ENCODE data around the gene STRN. TPM values are rescaled to one million over a fixed set of nuclear protein-coding genes. Genes with fewer than 3 reads are reported as not detected.
A peak's percentile ranks its signal among the peaks of the same experiment; 100 is the strongest.

STRN gene
- total and polyA plus RNA-seq, 2 of the 13 experiments (the other 11 are each of a cell fraction or from before 2014, with no cell fraction given) = 10.4 to 19.3 TPM

- TF ChIP-seq ZBTB46 (CRISPR knock-in tag; IDR thresholded peaks at IDR 0.05; ENCODE audit: borderline replicate concordance) (no peak), FOSL2 (CRISPR knock-in tag; IDR thresholded peaks at IDR 0.05) (peak; percentile 28; the same call in 1 of the 2 replicates), ZNF773 (CRISPR knock-in tag; IDR thresholded peaks at IDR 0.05; ENCODE audit: borderline replicate concordance) (peak; percentile 60; the same call in 1 of the 2 replicates), NFKBIZ (CRISPR knock-in tag; IDR thresholded peaks at IDR 0.05) (no peak), ZSCAN12 (CRISPR knock-in tag; IDR thresholded peaks at IDR 0.05) (peak; percentile 46; the same call in 1 of the 2 replicates), ZNF431 (CRISPR knock-in tag; IDR thresholded peaks at IDR 0.05; ENCODE audit: borderline replicate concordance, low read depth) (0 out of 2 replicates have a peak, but pooled peaks have one; percentile 89), BRCA1 (CRISPR knock-in tag; IDR thresholded peaks at IDR 0.05) (no peak), MLLT10 (CRISPR knock-in tag; IDR thresholded peaks at IDR 0.05) (no peak), ZXDC (CRISPR knock-in tag; IDR thresholded peaks at IDR 0.05) (no peak; the same call in 1 of the 2 replicates), ZNF253 (CRISPR knock-in tag; IDR thresholded peaks at IDR 0.05; ENCODE audit: borderline replicate concordance) (no peak; the same call in 1 of the 2 replicates), USF2 (IDR thresholded peaks at IDR 0.05; ENCODE audit: low read depth, low read length) (no peak), USF2 (CRISPR knock-in tag; IDR thresholded peaks at IDR 0.05; ENCODE audit: borderline replicate concordance) (no peak), ZNF383 (CRISPR knock-in tag; IDR thresholded peaks at IDR 0.05; ENCODE audit: borderline replicate concordance) (no peak), GFI1 (CRISPR knock-in tag; IDR thresholded peaks at IDR 0.05; ENCODE audit: borderline replicate concordance) (peak; percentile 75), RFXAP (CRISPR knock-in tag; IDR thresholded peaks at IDR 0.05; ENCODE audit: borderline replicate concordance) (peak; percentile 3; the same call in 1 of the 2 replicates), KDM3A (CRISPR knock-in tag; IDR thresholded peaks at IDR 0.05; ENCODE audit: low read depth) (0 out of 2 replicates have a peak, but pooled peaks have one; percentile 9), POLR2G (IDR thresholded peaks at IDR 0.05; ENCODE audit: low read depth, low read length) (peak; percentile 83), ZNF7 (CRISPR knock-in tag; IDR thresholded peaks at IDR 0.05) (no peak)
- TF ChIP-seq, protein P1, sequence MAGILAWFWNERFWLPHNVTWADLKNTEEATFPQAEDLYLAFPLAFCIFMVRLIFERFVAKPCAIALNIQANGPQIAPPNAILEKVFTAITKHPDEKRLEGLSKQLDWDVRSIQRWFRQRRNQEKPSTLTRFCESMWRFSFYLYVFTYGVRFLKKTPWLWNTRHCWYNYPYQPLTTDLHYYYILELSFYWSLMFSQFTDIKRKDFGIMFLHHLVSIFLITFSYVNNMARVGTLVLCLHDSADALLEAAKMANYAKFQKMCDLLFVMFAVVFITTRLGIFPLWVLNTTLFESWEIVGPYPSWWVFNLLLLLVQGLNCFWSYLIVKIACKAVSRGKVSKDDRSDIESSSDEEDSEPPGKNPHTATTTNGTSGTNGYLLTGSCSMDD (CRISPR knock-in tag; IDR thresholded peaks at IDR 0.05) = no peak
- TF ChIP-seq, protein P2, sequence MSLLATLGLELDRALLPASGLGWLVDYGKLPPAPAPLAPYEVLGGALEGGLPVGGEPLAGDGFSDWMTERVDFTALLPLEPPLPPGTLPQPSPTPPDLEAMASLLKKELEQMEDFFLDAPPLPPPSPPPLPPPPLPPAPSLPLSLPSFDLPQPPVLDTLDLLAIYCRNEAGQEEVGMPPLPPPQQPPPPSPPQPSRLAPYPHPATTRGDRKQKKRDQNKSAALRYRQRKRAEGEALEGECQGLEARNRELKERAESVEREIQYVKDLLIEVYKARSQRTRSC (CRISPR knock-in tag; IDR thresholded peaks at IDR 0.05; ENCODE audit: low read depth) = 0 out of 2 replicates have a peak, but pooled peaks have one; percentile 41
Observed at GRCh38 chr2:36966370-36967235, at the start of gene STRN (continued).
